ENCODE data around the gene SSTR4. TPM values are rescaled to one million over a fixed set of nuclear protein-coding genes. Genes with fewer than 3 reads are reported as not detected.

Gene SSTR4
- total and polyA plus RNA-seq, 2 donors (not counting 3 experiments of a cell fraction or from before 2014, with no cell fraction given), result not detected

GRCh38 chr20:23011008-23011721 is 23.9 kb upstream of the SSTR4 start:
- Histone ChIP-seq H3K9ac (replicated peaks; ENCODE audit: extremely low read depth, insufficient read depth, low read length) (no peak overlapping the region), H3K27ac (ENCODE audit: insufficient read depth, low read depth, low read length) (no peak overlapping the region), H3K27me3 (ENCODE audit: control insufficient read depth in 2 of 2, insufficient read depth in 2 of 2, low read length in 2 of 2) (no peaks in the 10 kb centered on the region), H3K9me1 (replicated peaks; ENCODE audit: control insufficient read depth, extremely low read depth, insufficient read depth, low read length) (no peaks in the 10 kb centered on the region), H3K79me2 (ENCODE audit: control insufficient read depth, insufficient read depth, low read length) (no peaks in the 10 kb centered on the region), H4K20me1 (replicated peaks; ENCODE audit: control insufficient read depth, extremely low read depth, insufficient read depth, low read length) (no peaks in the 10 kb centered on the region), H3K4me3 (replicated peaks in 1 of 3; ENCODE audit: insufficient read depth in 1 of 3, low read depth in 1 of 3, low read length in 3 of 3) (no peak overlapping the region), H3K4me2 (ENCODE audit: insufficient read depth, low read length) (no peak overlapping the region), H3K36me3 (ENCODE audit: control insufficient read depth in 2 of 2, extremely low read depth in 1 of 2, insufficient read depth in 2 of 2, low read length in 2 of 2) (no peaks in the 10 kb centered on the region), H3K9me3 (replicated peaks; ENCODE audit: control insufficient read depth, insufficient read depth, low read length) (no peaks in the 10 kb centered on the region), H3K4me1 (ENCODE audit: control insufficient read depth, extremely low read depth, insufficient read depth, low read length) (no peaks in the 10 kb centered on the region), H2AFZ (ENCODE audit: low read depth, low read length) (no peak overlapping the region)
- TF ChIP-seq CTCF (IDR thresholded peaks at IDR 0.05; ENCODE audit: extremely low read depth in 1 of 2, insufficient read depth in 1 of 2, low read depth in 1 of 2, low read length in 2 of 2), result no peak
- no peak for TF ChIP-seq POLR2AphosphoS5 (IDR thresholded peaks at IDR 0.05; ENCODE audit: insufficient read depth, low read depth, low read length)
- TF ChIP-seq MYC (IDR thresholded peaks at IDR 0.05; ENCODE audit: low read depth, low read length), result no peak
- TF ChIP-seq FOS (IDR thresholded peaks at IDR 0.05; ENCODE audit: borderline replicate concordance, insufficient read depth, low read length), result no peak
- TF ChIP-seq EZH2 (IDR thresholded peaks at IDR 0.05; ENCODE audit: borderline replicate concordance, low read depth, low read length, severe bottlenecking), result no peak
- TF ChIP-seq MAX (IDR thresholded peaks at IDR 0.05; ENCODE audit: insufficient read depth, insufficient read length), result no peak
- no peak for TF ChIP-seq GATA2 (IDR thresholded peaks at IDR 0.05; ENCODE audit: insufficient read depth, insufficient read length, low read depth, low read length)
- no peak for TF ChIP-seq POLR2A (IDR thresholded peaks at IDR 0.05; ENCODE audit: low read depth, low read length)
- TF ChIP-seq JUN (IDR thresholded peaks at IDR 0.05; ENCODE audit: borderline replicate concordance, insufficient read depth, insufficient read length, low read depth), result no peak
- dilution Hi-C loops (cut with MboI; ENCODE audit: extremely low pct_ligation_motif_present, low sequenced_read_pairs) (no loop called here), intact Hi-C loops (cut with micrococcal nuclease) (no loop called here)
- ChIA-PET POLR2A (no interaction called here), CTCF (interaction anchor here (0.9 to 1.5 kb wide), 2 partner anchors 25 to 37 kb away, joined by 3 read pairs; no protein-coding TSS in a partner anchor)
- FAIRE-seq (no peak), DNase-seq (ENCODE audit: low read depth, low spot score) (no peak)
- BruUV-seq (replicated peaks), result no TSS peak
